Activated T-cell treated with anti-CD3 and anti-CD28 coated beads for 4 hours (primary cell): Measurements from ENCODE around the gene TMCO6.
"Not testable (repeated sequence)": the region's sequence is repeated elsewhere in the genome, so short reads cannot be mapped to it uniquely, and the experiment has no call there.

Source experiments
- DNase-seq: peaks from one replicate; pipeline ENCODE4 v3.0.0-alpha.2; 2020

Gene TMCO6

GRCh38 chr5:140631036-140631417, 8.2 kb upstream of the TMCO6 start:
- DNase-seq = no peak

- DNase-seq = no peak
Measured at GRCh38 chr5:140631831-140632365, 7.4 kb upstream of the TMCO6 start.

GRCh38 chr5:140632366-140633020, 6.8 kb upstream of the TMCO6 start:
- peak; percentile 42 for DNase-seq

- no peak for DNase-seq
Measured at GRCh38 chr5:140633021-140633471, 6.2 kb upstream of the TMCO6 start, which contains the start of gene CD14. CD14 (minus strand) TSS chr5:140633175; CDS start chr5:140633071, 104 bp downstream.

- no peak for DNase-seq
Measured at GRCh38 chr5:140633501-140633900, 5.8 kb upstream of the TMCO6 start.

- DNase-seq = no peak
Measured at GRCh38 chr5:140634103-140634502, 5.1 kb upstream of the TMCO6 start.

- DNase-seq = no peak
Measured at GRCh38 chr5:140635291-140636257, 3.7 kb upstream of the TMCO6 start.

GRCh38 chr5:140637371-140638100, 1.7 kb upstream of the TMCO6 start:
- no peak for DNase-seq

GRCh38 chr5:140638898-140639147, 428 bp upstream of the TMCO6 start:
- not testable (repeated sequence) for DNase-seq

- DNase-seq = no peak
Measured at GRCh38 chr5:140641716-140642115, 2.5 kb downstream of the TMCO6 start.

- no peak for DNase-seq
Measured at GRCh38 chr5:140642718-140643117, 3.5 kb downstream of the TMCO6 start.

GRCh38 chr5:140647042-140647419, 7.8 kb downstream of the TMCO6 start:
- DNase-seq = no peak

GRCh38 chr5:140658870-140659269, 19.6 kb downstream of the TMCO6 start:
- DNase-seq = no peak

GRCh38 chr5:140660371-140660770, 21.1 kb downstream of the TMCO6 start:
- not testable (repeated sequence) for DNase-seq

- DNase-seq = no peak
Measured at GRCh38 chr5:140664030-140664358, 24.7 kb downstream of the TMCO6 start.

- DNase-seq = peak; percentile 94
Measured at GRCh38 chr5:140664359-140665119, 25.3 kb downstream of the TMCO6 start, which contains the start of gene WDR55. WDR55 (plus strand) TSS chr5:140664904; CDS start chr5:140664913, 9 bp downstream.

- DNase-seq = not testable (repeated sequence)
Measured at GRCh38 chr5:140671035-140671434, 31.8 kb downstream of the TMCO6 start.

GRCh38 chr5:140671472-140672125, 32.3 kb downstream of the TMCO6 start:
- no peak for DNase-seq

- DNase-seq = no peak
Measured at GRCh38 chr5:140672455-140673186, 33.4 kb downstream of the TMCO6 start.

- no peak for DNase-seq
Measured at GRCh38 chr5:140673187-140673976, 34.1 kb downstream of the TMCO6 start, which contains the start of gene DND1. DND1 (minus strand) TSS chr5:140673576; CDS start chr5:140673542, 34 bp downstream.
